Measurements from ENCODE around the gene APMAP.

DNA sequence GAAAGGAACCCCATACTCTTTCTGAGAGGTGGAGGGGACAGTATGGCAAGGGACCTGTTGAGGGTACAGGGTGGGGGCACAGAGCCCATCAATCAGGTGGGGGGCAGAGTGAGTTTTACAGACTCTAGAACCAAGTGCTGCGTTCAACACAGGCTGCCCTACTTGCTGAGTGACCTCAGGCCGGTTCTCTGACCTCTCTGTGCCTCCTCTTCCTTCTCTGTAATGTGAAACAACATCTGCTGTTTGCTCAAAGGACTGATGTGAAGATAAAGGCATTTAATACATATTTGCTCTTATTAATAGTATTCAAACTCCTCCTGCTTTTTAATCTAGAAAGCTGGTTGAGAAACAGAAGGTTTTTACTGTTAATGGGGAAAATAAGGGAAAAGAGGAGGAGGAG lies 25.9 kb upstream of the APMAP start:
- TF ChIP-seq, protein P1, sequence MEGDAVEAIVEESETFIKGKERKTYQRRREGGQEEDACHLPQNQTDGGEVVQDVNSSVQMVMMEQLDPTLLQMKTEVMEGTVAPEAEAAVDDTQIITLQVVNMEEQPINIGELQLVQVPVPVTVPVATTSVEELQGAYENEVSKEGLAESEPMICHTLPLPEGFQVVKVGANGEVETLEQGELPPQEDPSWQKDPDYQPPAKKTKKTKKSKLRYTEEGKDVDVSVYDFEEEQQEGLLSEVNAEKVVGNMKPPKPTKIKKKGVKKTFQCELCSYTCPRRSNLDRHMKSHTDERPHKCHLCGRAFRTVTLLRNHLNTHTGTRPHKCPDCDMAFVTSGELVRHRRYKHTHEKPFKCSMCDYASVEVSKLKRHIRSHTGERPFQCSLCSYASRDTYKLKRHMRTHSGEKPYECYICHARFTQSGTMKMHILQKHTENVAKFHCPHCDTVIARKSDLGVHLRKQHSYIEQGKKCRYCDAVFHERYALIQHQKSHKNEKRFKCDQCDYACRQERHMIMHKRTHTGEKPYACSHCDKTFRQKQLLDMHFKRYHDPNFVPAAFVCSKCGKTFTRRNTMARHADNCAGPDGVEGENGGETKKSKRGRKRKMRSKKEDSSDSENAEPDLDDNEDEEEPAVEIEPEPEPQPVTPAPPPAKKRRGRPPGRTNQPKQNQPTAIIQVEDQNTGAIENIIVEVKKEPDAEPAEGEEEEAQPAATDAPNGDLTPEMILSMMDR (IDR thresholded peaks at IDR 0.05), result no peak
- TF ChIP-seq EP300 (IDR thresholded peaks at IDR 0.05; ENCODE audit: borderline replicate concordance in 1 of 2, low read depth in 1 of 2, low read length in 1 of 2), result no peak
- TF ChIP-seq GABPA (IDR thresholded peaks at IDR 0.05; ENCODE audit: low read depth), result no peak
- TF ChIP-seq, protein P2, sequence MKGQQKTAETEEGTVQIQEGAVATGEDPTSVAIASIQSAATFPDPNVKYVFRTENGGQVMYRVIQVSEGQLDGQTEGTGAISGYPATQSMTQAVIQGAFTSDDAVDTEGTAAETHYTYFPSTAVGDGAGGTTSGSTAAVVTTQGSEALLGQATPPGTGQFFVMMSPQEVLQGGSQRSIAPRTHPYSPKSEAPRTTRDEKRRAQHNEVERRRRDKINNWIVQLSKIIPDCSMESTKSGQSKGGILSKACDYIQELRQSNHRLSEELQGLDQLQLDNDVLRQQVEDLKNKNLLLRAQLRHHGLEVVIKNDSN (IDR thresholded peaks at IDR 0.05; ENCODE audit: borderline replicate concordance, low read depth), result no peak
- no peak for TF ChIP-seq FOXJ3 (CRISPR knock-in tag; IDR thresholded peaks at IDR 0.05)
- no peak for TF ChIP-seq CHD2 (IDR thresholded peaks at IDR 0.05; ENCODE audit: low read length, partially characterized antibody)
- TF ChIP-seq TAF1 (IDR thresholded peaks at IDR 0.05; ENCODE audit: borderline replicate concordance, low read depth, low read length), result no peak
- TF ChIP-seq, protein P3, sequence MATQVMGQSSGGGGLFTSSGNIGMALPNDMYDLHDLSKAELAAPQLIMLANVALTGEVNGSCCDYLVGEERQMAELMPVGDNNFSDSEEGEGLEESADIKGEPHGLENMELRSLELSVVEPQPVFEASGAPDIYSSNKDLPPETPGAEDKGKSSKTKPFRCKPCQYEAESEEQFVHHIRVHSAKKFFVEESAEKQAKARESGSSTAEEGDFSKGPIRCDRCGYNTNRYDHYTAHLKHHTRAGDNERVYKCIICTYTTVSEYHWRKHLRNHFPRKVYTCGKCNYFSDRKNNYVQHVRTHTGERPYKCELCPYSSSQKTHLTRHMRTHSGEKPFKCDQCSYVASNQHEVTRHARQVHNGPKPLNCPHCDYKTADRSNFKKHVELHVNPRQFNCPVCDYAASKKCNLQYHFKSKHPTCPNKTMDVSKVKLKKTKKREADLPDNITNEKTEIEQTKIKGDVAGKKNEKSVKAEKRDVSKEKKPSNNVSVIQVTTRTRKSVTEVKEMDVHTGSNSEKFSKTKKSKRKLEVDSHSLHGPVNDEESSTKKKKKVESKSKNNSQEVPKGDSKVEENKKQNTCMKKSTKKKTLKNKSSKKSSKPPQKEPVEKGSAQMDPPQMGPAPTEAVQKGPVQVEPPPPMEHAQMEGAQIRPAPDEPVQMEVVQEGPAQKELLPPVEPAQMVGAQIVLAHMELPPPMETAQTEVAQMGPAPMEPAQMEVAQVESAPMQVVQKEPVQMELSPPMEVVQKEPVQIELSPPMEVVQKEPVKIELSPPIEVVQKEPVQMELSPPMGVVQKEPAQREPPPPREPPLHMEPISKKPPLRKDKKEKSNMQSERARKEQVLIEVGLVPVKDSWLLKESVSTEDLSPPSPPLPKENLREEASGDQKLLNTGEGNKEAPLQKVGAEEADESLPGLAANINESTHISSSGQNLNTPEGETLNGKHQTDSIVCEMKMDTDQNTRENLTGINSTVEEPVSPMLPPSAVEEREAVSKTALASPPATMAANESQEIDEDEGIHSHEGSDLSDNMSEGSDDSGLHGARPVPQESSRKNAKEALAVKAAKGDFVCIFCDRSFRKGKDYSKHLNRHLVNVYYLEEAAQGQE (IDR thresholded peaks at IDR 0.05; ENCODE audit: low read depth, low read length), result no peak
- TF ChIP-seq TEAD4 (IDR thresholded peaks at IDR 0.05; ENCODE audit: borderline replicate concordance, insufficient read depth), result no peak
- no peak for TF ChIP-seq JUND (IDR thresholded peaks at IDR 0.05)
- TF ChIP-seq SMC3 (IDR thresholded peaks at IDR 0.05; ENCODE audit: low read depth, low read length), result no peak
- TF ChIP-seq POLR2AphosphoS5 (IDR thresholded peaks at IDR 0.05; ENCODE audit: low read depth, low read length), result no peak
- TF ChIP-seq EZH2phosphoT487 (IDR thresholded peaks at IDR 0.05; ENCODE audit: borderline replicate concordance, low read depth), result no peak
